SK-N-MC (cell line): ENCODE results near the gene LY6G5C.

ENCODE experiments used
- DNase-seq: peaks from one replicate; pipeline ENCODE4 v3.0.0-alpha.2; 2011; ENCODE audit warnings: low read depth, low spot score
- H3K27ac ChIP-seq: fragments of 200-600 bp; sonication (generic); 2 replicates; pipeline ENCODE4 v1.5.1; 2016; ENCODE audit warnings: mixed run types
- H3K36me3 ChIP-seq: fragments of 200-600 bp; sonication (generic); 2 replicates; pipeline ENCODE4 v1.6.1; 2017; ENCODE audit warnings: antibody characterized with exemption, low read length, mixed read lengths; ENCODE audit not compliant: insufficient read depth
- H3K4me3 ChIP-seq: fragments of 200-600 bp; sonication (generic); 2 replicates; pipeline ENCODE4 v1.5.1; 2016
- H3K9ac ChIP-seq: fragments of 200-600 bp; sonication (generic); 2 replicates; pipeline ENCODE4 v1.8.0; 2017; ENCODE audit warnings: mixed run types, mixed read lengths; ENCODE audit not compliant: insufficient read length
- H3K9me3 ChIP-seq: fragments of 200-600 bp; sonication (generic); 2 replicates; pipeline ENCODE4 v1.6.1; 2017; ENCODE audit warnings: low read depth, mild to moderate bottlenecking, antibody characterized with exemption, low read length, moderate library complexity, mixed read lengths
- EZH2 ChIP-seq: fragments of 200-600 bp; sonication (generic); IDR thresholded peaks from one replicate; pipeline ENCODE4 v1.6.1; 2017; ENCODE audit warnings: antibody characterized with exemption
- FOXP2 ChIP-seq: optimal IDR thresholded peaks from 2 replicates; pipeline ENCODE3; 2011; ENCODE audit warnings: mild to moderate bottlenecking, moderate library complexity; ENCODE audit not compliant: insufficient read depth; ENCODE audit errors: extremely low read length, control extremely low read depth
- POLR2AphosphoS5 ChIP-seq: IDR thresholded peaks from 2 replicates; pipeline ENCODE4 v1.6.1; 2012; ENCODE audit warnings: mild to moderate bottlenecking, low read depth, low read length, borderline replicate concordance

Gene LY6G5C

DNA sequence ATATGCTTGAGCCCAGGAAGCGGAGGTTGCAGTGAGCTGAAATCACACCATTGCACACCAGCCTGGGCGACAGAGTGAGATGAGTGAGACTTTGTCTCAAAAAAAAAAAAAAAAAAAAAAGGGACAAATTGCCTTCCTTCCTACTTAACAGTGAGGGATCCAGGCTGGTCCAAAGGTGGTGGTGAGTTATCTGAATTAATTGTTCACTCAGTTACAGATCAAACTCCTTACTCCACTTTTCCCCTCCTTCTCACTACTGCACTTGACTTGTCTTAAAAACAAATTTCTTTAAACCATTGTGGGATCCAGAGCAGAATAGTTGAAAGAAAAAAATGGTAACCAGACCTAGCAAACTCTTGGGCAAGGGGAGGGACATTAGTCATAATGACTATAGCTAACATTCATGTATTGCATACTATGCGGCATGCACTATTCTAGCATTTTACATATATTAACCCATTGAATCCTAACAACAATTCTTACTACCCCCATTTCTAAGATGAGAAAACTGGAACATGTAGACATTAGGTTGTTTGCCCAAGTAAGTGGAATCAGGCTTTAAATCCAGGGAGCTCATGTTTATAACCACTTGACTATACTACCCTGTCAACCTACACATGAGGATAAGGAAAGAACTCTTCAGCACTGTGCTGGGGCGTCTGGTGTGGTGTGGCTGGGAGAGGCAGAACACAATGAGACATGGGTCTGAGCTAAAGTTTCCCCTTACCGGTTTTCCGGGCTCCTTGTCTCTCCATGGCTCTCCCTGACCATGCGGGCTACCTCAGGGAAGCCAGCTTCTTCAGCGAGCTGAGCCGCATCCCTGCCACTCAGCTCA lies 17.5 kb downstream of the LY6G5C start:
- no peak for DNase-seq
- Histone ChIP-seq H3K4me3 (peak overlapping the region; percentile 95), H3K9me3 (no peaks in the 10 kb centered on the region), H3K36me3 (peaks cover 37% of the 10 kb centered on the region), H3K27ac (no peak overlapping the region; the same call in 1 of the 2 replicates), H3K9ac (peak overlapping the region; percentile 98)
- TF ChIP-seq FOXP2 (no peak), EZH2 (no peak)

DNA sequence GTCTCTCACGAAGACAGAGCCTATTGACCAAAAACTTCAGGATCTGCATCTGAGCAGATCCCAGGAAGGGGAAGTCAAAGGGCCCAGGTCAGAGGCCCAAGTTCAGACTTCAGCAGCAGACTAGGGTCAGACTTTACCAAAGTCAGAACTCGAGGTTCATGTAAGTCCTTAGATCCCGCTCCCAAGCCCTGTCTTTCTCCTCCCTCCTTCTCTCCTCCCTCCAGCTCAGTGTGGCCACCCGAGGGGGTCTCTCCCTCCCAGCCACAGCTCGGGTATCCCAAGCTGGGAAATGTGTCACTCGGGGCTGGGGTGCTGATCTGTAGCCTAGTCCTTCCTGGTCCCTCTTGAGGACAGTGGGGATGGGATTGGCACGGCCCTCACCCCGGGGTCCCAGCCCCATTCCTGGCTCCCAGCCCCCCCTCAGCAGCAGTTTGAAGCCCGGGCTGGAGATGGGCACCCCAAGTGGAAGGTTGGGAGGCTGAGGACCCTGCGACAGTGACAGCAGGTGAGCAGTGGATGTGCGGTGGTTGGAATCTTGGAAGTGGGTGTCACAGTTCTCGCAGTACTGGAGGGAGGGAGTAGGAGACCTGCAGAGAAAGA lies 18.6 kb downstream of the LY6G5C start:
- Histone ChIP-seq H3K9me3 (no peaks in the 10 kb centered on the region), H3K27ac (peak overlapping the region; percentile 5), H3K36me3 (peaks cover 26% of the 10 kb centered on the region), H3K9ac (no peak overlapping the region), H3K4me3 (no peak overlapping the region)
- TF ChIP-seq FOXP2 (no peak), POLR2AphosphoS5 (no peak), EZH2 (no peak)
- DNase-seq = no peak

DNA sequence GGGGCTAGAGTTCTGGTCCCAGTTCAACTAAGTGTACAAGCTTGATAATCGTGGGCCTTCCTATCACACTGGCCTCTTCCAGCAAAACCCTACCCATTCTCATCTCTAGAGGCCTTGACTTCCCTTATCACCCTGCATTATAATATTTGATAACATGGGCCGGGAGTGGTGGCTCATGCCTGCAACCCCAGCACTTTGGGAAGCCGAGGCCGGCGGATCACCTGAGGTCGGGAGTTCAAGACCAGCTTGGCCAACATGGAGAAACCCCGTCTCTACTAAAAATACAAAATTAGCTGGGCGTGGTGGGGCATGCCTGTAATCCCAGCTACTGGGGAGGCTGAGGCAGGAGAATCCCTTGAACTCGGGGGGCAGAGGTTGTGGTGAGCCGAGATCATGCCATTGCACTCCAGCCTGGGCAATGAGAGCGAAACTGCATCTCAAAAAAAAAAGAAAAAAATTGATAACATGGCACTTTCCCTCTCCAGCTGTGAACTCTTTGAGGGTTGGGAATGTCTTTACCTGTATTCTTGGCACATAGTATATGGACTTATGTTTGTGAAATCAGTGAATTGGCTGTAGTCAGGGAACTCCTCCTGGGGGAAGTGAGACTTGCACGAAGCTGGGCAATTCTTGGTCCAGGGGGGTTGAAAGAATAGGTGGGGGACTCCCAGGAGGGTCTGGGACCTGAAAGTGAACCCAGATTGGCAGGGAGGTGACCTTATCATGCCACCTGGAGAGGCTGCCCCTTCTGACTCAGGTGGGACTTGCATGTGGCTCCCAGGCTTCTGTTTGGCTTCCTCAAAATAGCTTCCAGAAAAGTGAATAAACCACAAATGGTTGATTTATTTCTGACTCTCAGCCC lies 19.4 kb downstream of the LY6G5C start:
- no peak for TF ChIP-seq FOXP2
- no peak for TF ChIP-seq POLR2AphosphoS5
- TF ChIP-seq EZH2 = no peak
- H3K4me3 ChIP-seq = peak overlapping the region; percentile 98
- H3K9me3 ChIP-seq = no peaks in the 10 kb centered on the region
- DNase-seq = no peak
- peaks cover 20% of the 10 kb centered on the region for H3K36me3 ChIP-seq
- H3K9ac ChIP-seq = peak overlapping the region; percentile 93
- H3K27ac ChIP-seq = peak overlapping the region; percentile 76

DNA sequence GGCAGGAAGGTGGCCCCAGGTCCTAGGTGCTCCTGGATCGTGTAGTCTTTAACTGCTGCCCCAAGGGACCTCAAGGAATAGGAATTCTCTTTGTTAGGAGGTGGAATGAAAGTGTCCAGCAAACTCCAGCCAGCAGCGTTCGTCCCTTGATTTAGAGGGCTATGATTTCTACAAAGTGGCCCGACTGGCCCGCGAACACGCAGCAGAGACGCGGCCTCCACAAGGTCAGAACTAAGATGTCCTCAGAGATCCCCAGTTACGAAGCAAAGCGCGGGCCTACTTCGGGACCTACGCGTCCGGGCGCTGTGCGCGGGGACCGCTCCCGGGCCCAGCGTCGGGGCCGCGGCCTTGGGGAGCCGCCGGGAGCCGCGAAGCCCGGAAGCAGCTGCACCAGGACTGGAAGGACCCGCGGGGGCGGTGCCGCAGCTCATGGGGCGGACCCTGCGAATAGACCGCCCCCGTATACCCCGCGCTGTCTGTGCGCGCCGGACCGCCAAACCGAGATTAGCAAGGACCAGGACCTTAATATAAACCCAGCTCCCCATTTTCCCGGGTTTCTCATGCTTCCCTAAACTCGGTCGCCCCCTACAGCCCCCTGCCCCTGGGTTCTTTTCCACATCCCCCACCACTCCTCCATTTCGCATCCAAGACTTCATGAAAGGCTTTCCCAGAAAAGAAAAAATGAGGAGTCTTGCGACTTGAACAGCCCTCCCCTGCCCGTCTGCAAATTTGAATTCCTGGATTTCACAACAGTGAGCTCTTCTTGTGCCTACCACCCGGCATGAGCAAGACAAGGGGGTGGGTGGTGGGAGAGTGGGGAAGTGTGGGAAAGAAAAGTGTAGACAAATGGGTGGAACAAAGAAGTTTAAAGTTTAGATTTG lies 20.2 kb downstream of the LY6G5C start, which contains the start of gene C6orf47:
Gene C6orf47, minus strand, starts transcription at position 398 of the 881 bp plus-strand sequence. CDS start 831 bp downstream, outside the sequence.
- H3K36me3 ChIP-seq = peaks cover 20% of the 10 kb centered on the region
- peak within 1 kb of the TSS; percentile 93 for H3K9ac ChIP-seq
- H3K9me3 ChIP-seq = no peaks in the 10 kb centered on the region
- H3K4me3 ChIP-seq = peak within 1 kb of the TSS; percentile 98
- H3K27ac ChIP-seq = peak within 1 kb of the TSS; percentile 76
- DNase-seq = peak; percentile 18
- TF ChIP-seq EZH2 (no peak), POLR2AphosphoS5 (peak; percentile 91)

DNA sequence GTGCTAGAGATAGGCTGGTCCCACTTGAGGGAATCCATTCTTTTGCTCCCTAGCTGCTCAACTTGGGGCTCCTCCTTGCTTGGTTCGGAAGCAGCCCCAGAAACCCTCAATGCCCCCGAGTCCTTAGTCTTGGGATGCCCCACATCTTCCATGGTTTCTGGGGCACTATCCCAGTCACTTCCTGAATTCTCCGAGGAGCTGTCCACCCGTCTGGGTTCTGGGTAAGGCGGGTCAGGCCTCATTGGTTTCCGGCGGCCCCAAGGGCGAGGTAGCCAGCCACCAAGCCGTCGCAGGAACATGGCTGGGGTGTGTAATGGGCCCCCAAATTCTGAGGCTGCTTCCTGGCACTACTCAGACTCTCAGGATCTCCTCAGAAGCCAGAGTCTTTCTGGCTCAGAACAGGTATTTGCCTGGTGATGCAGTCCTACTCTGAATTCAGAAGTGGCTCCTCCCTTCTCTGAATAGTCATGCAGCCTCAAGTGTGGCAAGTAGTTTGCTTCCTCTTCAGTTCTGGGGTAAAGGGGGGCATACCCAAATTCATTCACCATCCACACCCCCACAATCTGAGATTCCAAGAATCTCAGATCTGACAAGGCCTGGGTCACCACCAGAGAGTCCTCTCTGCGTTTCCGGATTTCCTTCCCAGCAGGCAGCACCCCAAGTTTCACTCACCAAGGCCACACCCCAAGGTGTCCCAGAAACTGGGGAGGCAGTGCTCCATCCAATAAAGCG lies 21.1 kb downstream of the LY6G5C start:
- Histone ChIP-seq H3K36me3 (peaks cover 20% of the 10 kb centered on the region), H3K9ac (peak overlapping the region; percentile 93), H3K27ac (peak overlapping the region; percentile 72), H3K9me3 (no peaks in the 10 kb centered on the region), H3K4me3 (peak overlapping the region; percentile 98)
- no peak for DNase-seq
- TF ChIP-seq EZH2 = no peak
- no peak for TF ChIP-seq FOXP2
- no peak for TF ChIP-seq POLR2AphosphoS5

DNA sequence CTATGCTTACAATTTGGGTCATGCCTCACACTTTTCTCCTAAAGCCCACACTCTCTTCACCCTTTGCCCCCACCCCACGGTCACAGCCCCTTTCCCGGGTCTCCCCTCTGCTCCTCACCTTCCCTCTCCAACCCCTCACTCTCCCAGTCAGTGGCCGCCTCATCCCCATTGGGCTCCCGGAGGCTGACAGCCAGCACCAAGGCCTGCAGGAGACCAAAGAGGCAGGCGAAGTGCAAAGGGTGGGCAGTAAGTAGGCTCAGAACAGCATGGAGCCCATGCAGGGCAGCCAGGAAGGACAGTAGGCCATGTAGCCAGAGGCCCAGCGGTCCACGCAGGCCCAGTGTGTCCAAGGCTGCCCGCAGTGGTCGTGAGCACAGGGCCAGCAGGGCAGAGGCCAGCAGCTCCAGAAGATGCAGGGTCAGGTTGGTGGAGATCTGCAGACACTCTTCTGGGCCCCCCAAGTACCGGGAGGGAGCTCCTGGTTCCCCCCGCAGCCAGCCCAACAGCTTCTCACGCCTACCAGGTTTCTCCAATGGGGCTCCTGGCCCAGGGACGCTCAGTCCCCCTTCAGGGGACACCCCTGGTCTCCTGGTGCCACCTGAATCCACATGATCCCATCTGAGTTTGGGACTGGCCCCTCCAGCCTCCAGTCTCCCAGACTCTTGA lies 21.8 kb downstream of the LY6G5C start:
- H3K9ac ChIP-seq = peak overlapping the region; percentile 93
- no peak overlapping the region for H3K27ac ChIP-seq
- H3K4me3 ChIP-seq = peak overlapping the region; percentile 98
- TF ChIP-seq FOXP2 = no peak
- no peak for TF ChIP-seq EZH2
- TF ChIP-seq POLR2AphosphoS5 = no peak
- H3K9me3 ChIP-seq = no peaks in the 10 kb centered on the region
- no peak for DNase-seq
- peaks cover 20% of the 10 kb centered on the region for H3K36me3 ChIP-seq

DNA sequence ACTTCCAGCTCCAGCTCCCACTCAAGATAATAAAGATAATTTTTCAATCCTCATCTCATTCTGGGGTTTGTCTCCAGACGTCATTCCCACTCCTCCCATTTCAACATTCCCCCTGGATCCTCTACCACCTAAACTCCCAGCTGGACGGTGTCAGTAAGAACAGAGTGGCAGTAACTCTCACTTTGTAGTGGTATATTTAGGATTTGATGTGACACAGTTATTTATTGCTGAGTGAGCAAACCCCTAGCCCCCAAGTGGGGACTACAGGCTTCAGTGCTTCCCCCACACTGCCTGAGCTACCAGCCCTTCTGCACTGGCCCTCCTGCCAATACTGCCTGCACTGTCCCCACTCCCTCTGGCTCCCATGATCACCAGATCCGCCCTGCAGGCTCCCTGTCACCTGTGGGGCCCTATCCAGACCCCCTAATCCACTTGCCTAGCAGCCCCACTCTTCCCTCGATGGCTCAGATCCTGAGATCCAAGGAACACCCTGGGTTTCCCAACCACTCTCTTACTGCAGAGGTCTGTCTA lies 22.6 kb downstream of the LY6G5C start:
- Histone ChIP-seq H3K36me3 (peaks cover 13% of the 10 kb centered on the region; the same call in 1 of the 2 replicates), H3K9ac (no peak overlapping the region), H3K27ac (no peak overlapping the region), H3K4me3 (no peak overlapping the region), H3K9me3 (no peaks in the 10 kb centered on the region)
- TF ChIP-seq POLR2AphosphoS5 (no peak), FOXP2 (no peak), EZH2 (no peak)
- DNase-seq = no peak
